Glutamatergic neuron (in vitro differentiated cells): Measurements from ENCODE around the gene CNIH2. TPM values are rescaled to one million over a fixed set of nuclear protein-coding genes. Genes with fewer than 3 reads are reported as not detected.
A peak's percentile ranks its signal among the peaks of the same experiment; 100 is the strongest.

Experiments used
- DNase-seq: peaks from one replicate; pipeline ENCODE4 v3.0.0; 2022
- H3K27ac Mint-ChIP-seq: one replicate; pipeline ENCODE4 v1.8.0; 2020; ENCODE audit warnings: mild to moderate bottlenecking, mixed read lengths, inconsistent platforms; ENCODE audit not compliant: unreplicated experiment
- H3K27me3 Mint-ChIP-seq: one replicate; pipeline ENCODE4 v1.8.0; 2020; ENCODE audit warnings: mild to moderate bottlenecking, moderate library complexity, mixed read lengths, inconsistent platforms; ENCODE audit not compliant: unreplicated experiment
- H3K36me3 Mint-ChIP-seq: one replicate; pipeline ENCODE4 v1.8.0; 2020; ENCODE audit warnings: mild to moderate bottlenecking, mixed read lengths, inconsistent platforms; ENCODE audit not compliant: unreplicated experiment
- H3K4me1 Mint-ChIP-seq: one replicate; pipeline ENCODE4 v1.8.0; 2020; ENCODE audit warnings: mild to moderate bottlenecking, low read depth, mixed read lengths, inconsistent platforms; ENCODE audit not compliant: unreplicated experiment
- H3K4me3 Mint-ChIP-seq: one replicate; pipeline ENCODE4 v1.8.0; 2020; ENCODE audit warnings: mild to moderate bottlenecking, mixed read lengths, inconsistent platforms; ENCODE audit not compliant: unreplicated experiment
- H3K9me3 Mint-ChIP-seq: one replicate; pipeline ENCODE4 v1.8.0; 2020; ENCODE audit warnings: mild to moderate bottlenecking, moderate library complexity, mixed read lengths, inconsistent platforms; ENCODE audit not compliant: unreplicated experiment
- total RNA-seq: library from RNA; stranded (reverse); fragmentation: NEBNext Ultra II Directional; extraction: Animal tissue kit (Norgen Biotek cat#: 25700); gene quantifications from one replicate; pipeline ENCODE4 v1.2.1, GENCODE V29; 2021; ENCODE audit not compliant: unreplicated experiment
- TF ChIP-seq, protein P1 (sequence below): fragments of 200-600 bp; sonication (generic); IDR thresholded peaks from one replicate; pipeline ENCODE4 v1.5.0; 2021; ENCODE audit not compliant: partially characterized antibody, unreplicated experiment

The CNIH2 gene
- total RNA-seq, 1 donor from 2014 or later: 61.3 TPM

DNA sequence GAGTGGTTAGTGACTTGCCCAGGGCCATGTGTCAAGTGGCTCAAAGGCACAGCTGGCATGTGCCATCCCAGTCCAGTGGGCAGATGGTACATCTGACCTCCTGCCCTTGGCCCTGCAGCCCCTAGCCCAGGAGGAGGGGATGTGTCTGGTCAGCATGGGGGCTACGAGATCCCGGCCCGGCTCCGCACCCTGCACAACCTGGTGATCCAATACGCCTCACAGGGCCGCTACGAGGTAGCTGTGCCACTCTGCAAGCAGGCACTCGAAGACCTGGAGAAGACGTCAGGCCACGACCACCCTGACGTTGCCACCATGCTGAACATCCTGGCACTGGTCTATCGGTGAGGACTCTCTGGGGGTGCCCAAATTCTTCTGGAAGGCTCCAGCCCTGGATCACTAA is 15.3 kb upstream of the CNIH2 start:
- Mint-ChIP-seq H3K9me3 (peaks cover 9% of the 10 kb centered on the region), H3K27ac (no peak overlapping the region), H3K4me3 (no peak overlapping the region), H3K27me3 (peaks cover 7% of the 10 kb centered on the region), H3K36me3 (peaks cover 8% of the 10 kb centered on the region), H3K4me1 (peaks cover 14% of the 10 kb centered on the region)
- no peak for DNase-seq
- TF ChIP-seq, protein P1, sequence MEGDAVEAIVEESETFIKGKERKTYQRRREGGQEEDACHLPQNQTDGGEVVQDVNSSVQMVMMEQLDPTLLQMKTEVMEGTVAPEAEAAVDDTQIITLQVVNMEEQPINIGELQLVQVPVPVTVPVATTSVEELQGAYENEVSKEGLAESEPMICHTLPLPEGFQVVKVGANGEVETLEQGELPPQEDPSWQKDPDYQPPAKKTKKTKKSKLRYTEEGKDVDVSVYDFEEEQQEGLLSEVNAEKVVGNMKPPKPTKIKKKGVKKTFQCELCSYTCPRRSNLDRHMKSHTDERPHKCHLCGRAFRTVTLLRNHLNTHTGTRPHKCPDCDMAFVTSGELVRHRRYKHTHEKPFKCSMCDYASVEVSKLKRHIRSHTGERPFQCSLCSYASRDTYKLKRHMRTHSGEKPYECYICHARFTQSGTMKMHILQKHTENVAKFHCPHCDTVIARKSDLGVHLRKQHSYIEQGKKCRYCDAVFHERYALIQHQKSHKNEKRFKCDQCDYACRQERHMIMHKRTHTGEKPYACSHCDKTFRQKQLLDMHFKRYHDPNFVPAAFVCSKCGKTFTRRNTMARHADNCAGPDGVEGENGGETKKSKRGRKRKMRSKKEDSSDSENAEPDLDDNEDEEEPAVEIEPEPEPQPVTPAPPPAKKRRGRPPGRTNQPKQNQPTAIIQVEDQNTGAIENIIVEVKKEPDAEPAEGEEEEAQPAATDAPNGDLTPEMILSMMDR: no peak

DNA sequence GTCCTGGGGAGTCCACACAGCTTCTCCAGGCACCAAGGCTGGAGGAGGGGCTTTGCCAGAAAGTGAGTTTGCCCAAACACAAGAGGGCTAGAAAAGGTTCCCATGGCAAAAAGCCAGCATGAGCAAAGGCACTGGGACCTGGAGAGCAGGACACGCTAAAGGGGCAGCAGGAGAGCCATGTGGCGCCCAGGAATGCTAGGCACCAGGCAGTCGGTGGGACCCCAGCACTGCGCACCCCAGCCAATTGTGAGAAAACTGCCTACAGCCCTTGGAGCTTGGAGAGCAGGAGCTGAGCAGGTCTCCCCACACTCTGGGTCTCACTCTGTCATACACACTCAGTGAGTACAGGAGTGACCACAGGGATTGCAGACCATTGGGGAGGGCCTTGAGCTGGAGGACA is 14.7 kb upstream of the CNIH2 start:
- Mint-ChIP-seq H3K36me3 (peaks cover 8% of the 10 kb centered on the region), H3K4me3 (no peak overlapping the region)
- no peak for DNase-seq

DNA sequence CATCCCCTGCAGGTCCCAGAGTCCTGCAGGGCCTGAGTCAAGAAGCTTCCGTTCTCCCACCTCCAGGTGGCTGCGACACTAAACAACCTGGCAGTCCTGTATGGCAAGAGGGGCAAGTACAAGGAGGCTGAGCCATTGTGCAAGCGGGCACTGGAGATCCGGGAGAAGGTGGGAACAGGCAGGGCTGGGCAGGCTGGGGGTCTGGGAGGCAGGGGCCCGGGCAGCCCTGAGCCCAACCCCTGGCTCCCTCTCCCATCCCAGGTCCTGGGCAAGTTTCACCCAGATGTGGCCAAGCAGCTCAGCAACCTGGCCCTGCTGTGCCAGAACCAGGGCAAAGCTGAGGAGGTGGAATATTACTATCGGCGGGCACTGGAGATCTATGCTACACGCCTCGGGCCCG is 14.2 kb upstream of the CNIH2 start:
- Mint-ChIP-seq H3K36me3 (peaks cover 8% of the 10 kb centered on the region), H3K27ac (no peak overlapping the region), H3K4me3 (no peak overlapping the region), H3K27me3 (peaks cover 11% of the 10 kb centered on the region), H3K9me3 (peaks cover 13% of the 10 kb centered on the region), H3K4me1 (peaks cover 14% of the 10 kb centered on the region)
- TF ChIP-seq, protein P1: no peak
- no peak for DNase-seq

More for the DNA sequence above, 14.7 kb upstream of the CNIH2 start:
- TF ChIP-seq, protein P1: no peak
- Mint-ChIP-seq H3K27ac (no peak overlapping the region), H3K9me3 (peaks cover 12% of the 10 kb centered on the region), H3K27me3 (peaks cover 9% of the 10 kb centered on the region), H3K4me1 (peaks cover 14% of the 10 kb centered on the region)

DNA sequence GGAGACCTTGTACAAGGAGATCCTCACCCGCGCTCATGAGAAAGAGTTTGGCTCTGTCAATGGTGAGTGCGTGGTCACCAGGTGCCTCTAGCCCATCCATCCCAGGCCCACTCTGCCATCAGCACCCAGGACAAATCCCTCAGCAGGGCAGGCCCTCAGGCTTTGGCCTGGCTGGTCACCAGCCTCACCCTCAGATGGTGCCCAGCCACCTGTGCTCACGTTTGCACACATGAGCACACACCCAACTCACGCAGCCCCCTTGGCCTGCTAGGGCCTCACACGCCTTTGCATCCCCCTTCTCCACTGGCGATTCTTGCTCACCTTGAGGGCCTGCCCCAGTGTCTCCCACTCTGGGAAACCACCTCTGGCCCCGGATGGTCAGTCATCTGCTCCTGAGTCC is 13.6 kb upstream of the CNIH2 start:
- no peak overlapping the region for H3K4me3 Mint-ChIP-seq
- TF ChIP-seq, protein P1: no peak
- H3K27me3 Mint-ChIP-seq: peaks cover 17% of the 10 kb centered on the region
- DNase-seq: no peak
- peaks cover 15% of the 10 kb centered on the region for H3K9me3 Mint-ChIP-seq
- peaks cover 9% of the 10 kb centered on the region for H3K4me1 Mint-ChIP-seq
- H3K27ac Mint-ChIP-seq: no peak overlapping the region
- H3K36me3 Mint-ChIP-seq: peaks cover 4% of the 10 kb centered on the region

DNA sequence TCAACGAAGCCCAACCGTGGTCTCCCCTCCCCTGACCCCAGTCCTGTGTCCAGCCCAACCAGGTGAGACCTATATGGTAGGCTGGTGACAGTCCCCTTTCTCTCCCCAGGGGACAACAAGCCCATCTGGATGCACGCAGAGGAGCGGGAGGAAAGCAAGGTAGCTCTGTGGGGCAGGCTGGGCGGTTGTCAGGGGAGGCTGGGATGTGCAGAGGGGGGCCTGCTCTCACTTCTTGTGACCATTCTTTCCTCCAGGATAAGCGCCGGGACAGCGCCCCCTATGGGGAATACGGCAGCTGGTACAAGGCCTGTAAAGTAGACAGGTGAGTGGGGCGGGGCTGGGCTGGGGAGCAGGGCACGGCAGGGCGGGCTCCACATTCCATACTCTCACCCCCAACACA is 13.1 kb upstream of the CNIH2 start:
- Mint-ChIP-seq H3K4me3 (no peak overlapping the region), H3K36me3 (no peaks in the 10 kb centered on the region), H3K27ac (no peak overlapping the region), H3K4me1 (peaks cover 4% of the 10 kb centered on the region), H3K27me3 (peaks cover 14% of the 10 kb centered on the region), H3K9me3 (peaks cover 13% of the 10 kb centered on the region)
- peak; percentile 54 for DNase-seq
- TF ChIP-seq, protein P1: peak; percentile 62
